GM18498 (cell line): Measurements from ENCODE around the gene SAXO2.
"Not testable (repeated sequence)": the region's sequence is repeated elsewhere in the genome, so short reads cannot be mapped to it uniquely, and the experiment has no call there.

ENCODE experiments used
- ATAC-seq: cut with Tn5 transposase; IDR thresholded peaks from one replicate; pipeline ENCODE4 v1.9.1; 2021; ENCODE audit warnings: mild to moderate bottlenecking, moderate library complexity; ENCODE audit not compliant: unreplicated experiment

The SAXO2 gene

GRCh38 chr15:82284381-82284780 is 21.8 kb downstream of the SAXO2 start:
- ATAC-seq: not testable (repeated sequence)

- peak; percentile 93 for ATAC-seq
Measured at GRCh38 chr15:82286475-82286874, 23.9 kb downstream of the SAXO2 start.

- not testable (repeated sequence) for ATAC-seq
Measured at GRCh38 chr15:82288202-82288601, 25.6 kb downstream of the SAXO2 start.

- no peak for ATAC-seq
Measured at GRCh38 chr15:82292271-82292670, 29.7 kb downstream of the SAXO2 start.

- no peak for ATAC-seq
Measured at GRCh38 chr15:82294061-82294690, 31.6 kb downstream of the SAXO2 start.

- ATAC-seq: no peak
Measured at GRCh38 chr15:82297546-82297945, 34.9 kb downstream of the SAXO2 start.

GRCh38 chr15:82298032-82298431 is 35.4 kb downstream of the SAXO2 start:
- ATAC-seq: no peak

GRCh38 chr15:82298520-82298919 is 35.9 kb downstream of the SAXO2 start:
- no peak for ATAC-seq

- ATAC-seq: not testable (repeated sequence)
Measured at GRCh38 chr15:82299511-82299914, 36.9 kb downstream of the SAXO2 start.

GRCh38 chr15:82300326-82300725 is 37.7 kb downstream of the SAXO2 start:
- not testable (repeated sequence) for ATAC-seq

- no peak for ATAC-seq
Measured at GRCh38 chr15:82300883-82301282, 38.3 kb downstream of the SAXO2 start.

- no peak for ATAC-seq
Measured at GRCh38 chr15:82301296-82302016, 38.8 kb downstream of the SAXO2 start.

GRCh38 chr15:82303956-82304777 is 41.5 kb downstream of the SAXO2 start:
- no peak for ATAC-seq

- no peak for ATAC-seq
Measured at GRCh38 chr15:82304778-82305090, 42.1 kb downstream of the SAXO2 start.

- ATAC-seq: no peak
Measured at GRCh38 chr15:82305621-82306048, 43.0 kb downstream of the SAXO2 start.

GRCh38 chr15:82306791-82307713 is 44.4 kb downstream of the SAXO2 start:
- no peak for ATAC-seq

GRCh38 chr15:82307714-82308081 is 45.1 kb downstream of the SAXO2 start:
- no peak for ATAC-seq

- no peak for ATAC-seq
Measured at GRCh38 chr15:82309802-82310201, 47.2 kb downstream of the SAXO2 start.

GRCh38 chr15:82311321-82311720 is 48.7 kb downstream of the SAXO2 start:
- ATAC-seq: not testable (repeated sequence)

GRCh38 chr15:82312586-82313349 is 50.1 kb downstream of the SAXO2 start:
- no peak for ATAC-seq
